Testis (tissue), 3 donors: ENCODE measurements around the gene LMF2. TPM values are rescaled to one million over a fixed set of nuclear protein-coding genes. Genes with fewer than 3 reads are reported as not detected.
A peak's percentile ranks its signal among the peaks of the same experiment; 100 is the strongest.

Experiments used
- DNase-seq: peaks from one replicate; pipeline ENCODE4 v3.0.0-alpha.2; 2019
- H3K27ac ChIP-seq, 2 donors: fragments of 200-600 bp; sonication (generic); one replicate each; pipeline ENCODE4 v1.5.1; 2019
- H3K27me3 ChIP-seq: fragments of 200-600 bp; sonication (generic); one replicate; pipeline ENCODE4 v1.5.1; 2019
- H3K36me3 ChIP-seq: fragments of 200-600 bp; sonication (generic); one replicate; pipeline ENCODE4 v1.5.1; 2017; ENCODE audit warnings: low read depth; ENCODE audit errors: missing control alignments
- H3K4me1 ChIP-seq: fragments of 200-600 bp; sonication (generic); one replicate; pipeline ENCODE4 v1.5.1; 2019
- H3K4me3 ChIP-seq, 2 donors: fragments of 200-600 bp; sonication (generic); one replicate each; pipeline ENCODE4 v1.5.1; 2017 to 2019
- H3K9me3 ChIP-seq: fragments of 200-600 bp; sonication (generic); one replicate; pipeline ENCODE4 v1.5.1; 2017
- CTCF ChIP-seq, 3 experiments: fragments of 450-650 bp in 2 of 3; fragments of 200-600 bp in 1 of 3; sonication (generic) in 1 of 3; IDR thresholded peaks; one replicate each; pipeline ENCODE4 v1.5.1; 2016 to 2019; ENCODE audit warnings: antibody characterized with exemption in 3 of 3, mild to moderate bottlenecking in 2 of 3, moderate library complexity in 1 of 3
- POLR2A ChIP-seq: fragments of 450-650 bp; IDR thresholded peaks from one replicate; pipeline ENCODE4 v1.6.1; 2017; ENCODE audit warnings: antibody characterized with exemption, mild to moderate bottlenecking, moderate library complexity
- WGBS, 2 donors: methylation state at CpG; one replicate each; pipeline ENCODE4 v1.1.5; 2018; 5-methylcytosine and 5-hydroxymethylcytosine counted together
- intact Hi-C: fragments of 100-400 bp; cut with DNase I; formaldehyde crosslinking; loops from one replicate; pipeline ENCODE4 v1.15.1; 2023; ENCODE audit warnings: low total_unique reads
- polyA plus RNA-seq: library from polyadenylated mRNA; stranded (reverse); fragments of 350-450 nt; fragmentation: Illumina TruSeq; extraction: RNeasy Lipid Tissue Mini Kit (QIAGEN cat#74804); gene quantifications from one replicate; pipeline ENCODE4 v1.2.3, GENCODE V29; 2014; ENCODE audit warnings: low read depth, low replicate concordance; ENCODE audit not compliant: insufficient read depth
- total RNA-seq, 2 donors: library from RNA; depleted of rRNA; stranded (reverse); fragments of >200 nt; gene quantifications; one replicate each; pipeline ENCODE4 v1.2.3, GENCODE V29; 2016

Gene LMF2
- total and polyA plus RNA-seq, 3 donors from 2014 or later = 59.7 to 109 (median 95.4) TPM

GRCh38 chr22:50500452-50500851 lies 7.0 kb downstream of the LMF2 start:
- intact Hi-C loops = no loop called here
- Histone ChIP-seq H3K4me3 (no peak overlapping the region), H3K4me1 (no peaks in the 10 kb centered on the region), H3K27me3 (no peaks in the 10 kb centered on the region), H3K36me3 (no peaks in the 10 kb centered on the region), H3K9me3 (no peaks in the 10 kb centered on the region), H3K27ac (no peak overlapping the region)
- 93 to 96% methylated on average over 12 of the region's 12 CpGs for WGBS, 2 donors
- no peak for DNase-seq
- TF ChIP-seq POLR2A (no peak), CTCF (IDR thresholded peaks at IDR 0.05) (no peak)

- intact Hi-C loops = no loop called here
- Histone ChIP-seq H3K36me3 (no peaks in the 10 kb centered on the region), H3K4me1 (no peaks in the 10 kb centered on the region), H3K9me3 (no peaks in the 10 kb centered on the region), H3K27ac (no peak overlapping the region), H3K4me3 (no peak overlapping the region), H3K27me3 (no peaks in the 10 kb centered on the region)
- TF ChIP-seq POLR2A (no peak), CTCF (IDR thresholded peaks at IDR 0.05) (peak in 2 of 3 experiments; percentile 38 to 45)
- 29% methylated on average over 11 to 13 of the region's 13 CpGs for WGBS, 2 donors
- peak; percentile 75 for DNase-seq
Observed at GRCh38 chr22:50498322-50498890, 9.1 kb downstream of the LMF2 start.

- no peak for DNase-seq
- H3K9me3 ChIP-seq = no peaks in the 10 kb centered on the region
- intact Hi-C loops = no loop called here
- no peaks in the 10 kb centered on the region for H3K27me3 ChIP-seq
- no peak overlapping the region for H3K4me3 ChIP-seq
- WGBS, 2 donors = 86 to 92% methylated on average over 6 of the region's 6 CpGs
- H3K36me3 ChIP-seq = no peaks in the 10 kb centered on the region
- H3K4me1 ChIP-seq = no peaks in the 10 kb centered on the region
- TF ChIP-seq CTCF (IDR thresholded peaks at IDR 0.05) = no peak
- TF ChIP-seq POLR2A = no peak
- H3K27ac ChIP-seq = no peak overlapping the region
Observed at GRCh38 chr22:50497093-50497492, 10.4 kb downstream of the LMF2 start.

DNA sequence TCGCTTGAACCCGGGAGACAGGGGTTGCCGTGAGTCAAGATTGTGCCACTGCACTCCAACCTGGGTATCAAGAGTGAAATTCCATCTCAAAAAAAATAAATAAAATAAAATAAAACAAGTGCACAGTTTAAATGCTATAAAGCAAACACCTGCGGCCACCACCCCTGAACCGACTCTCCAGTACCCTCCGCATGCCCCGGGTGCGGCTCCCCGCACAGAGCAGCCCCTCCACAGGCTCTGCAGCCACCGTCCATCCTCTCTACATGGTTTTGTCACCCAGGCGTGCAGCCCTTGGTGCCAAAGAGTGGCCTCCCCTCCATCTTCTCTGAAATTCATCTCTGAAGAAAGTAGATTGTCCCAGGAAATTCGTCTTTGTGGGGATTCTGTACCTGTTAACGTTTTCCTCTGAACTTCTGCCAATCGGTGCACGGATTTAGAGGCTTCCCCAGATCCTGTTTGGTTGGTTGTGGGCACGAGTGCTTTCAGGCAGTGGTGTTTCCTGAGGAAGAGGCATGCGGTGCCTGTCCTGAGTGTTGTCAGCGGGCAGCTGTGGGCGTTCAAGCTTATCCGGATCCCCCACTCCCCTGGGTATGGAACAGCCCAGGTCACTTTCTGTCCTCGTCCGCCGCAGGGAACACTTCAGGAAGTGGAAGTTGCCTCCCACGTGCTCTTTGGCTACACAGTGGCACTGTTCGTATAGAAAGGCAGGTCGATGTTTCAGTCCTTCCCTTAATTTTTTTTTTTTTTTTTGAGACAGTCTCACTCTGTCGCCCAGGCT lies 16.8 kb downstream of the LMF2 start:
- intact Hi-C loops = no loop called here
- TF ChIP-seq POLR2A = no peak
- no peak for TF ChIP-seq CTCF (IDR thresholded peaks at IDR 0.05)
- Histone ChIP-seq H3K36me3 (no peaks in the 10 kb centered on the region), H3K4me1 (no peaks in the 10 kb centered on the region), H3K27ac (no peak overlapping the region), H3K4me3 (no peak overlapping the region), H3K9me3 (no peaks in the 10 kb centered on the region), H3K27me3 (no peaks in the 10 kb centered on the region)
- no peak for DNase-seq
- WGBS, 2 donors = 67 to 75% methylated on average over 27 of the region's 27 CpGs
